ENCODE measurements around the gene IQGAP1. TPM values are rescaled to one million over a fixed set of nuclear protein-coding genes. Genes with fewer than 3 reads are reported as not detected.
A peak's percentile ranks its signal among the peaks of the same experiment; 100 is the strongest.

The IQGAP1 gene
- total RNA-seq, 2 experiments from 2014 or later = 222 to 296 TPM

GRCh38 chr15:90351479-90352106, 36.4 kb upstream of the IQGAP1 start:
- H3K27me3 Mint-ChIP-seq = no peaks in the 10 kb centered on the region
- peak overlapping the region; percentile 81 for H3K4me3 Mint-ChIP-seq
- no peaks in the 10 kb centered on the region for H3K9me3 Mint-ChIP-seq
- peak overlapping the region; percentile 71 for H3K27ac Mint-ChIP-seq
- H3K36me3 Mint-ChIP-seq (ENCODE audit: low read depth) = no peaks in the 10 kb centered on the region
- POLR2A ChIA-PET = interaction anchor here (1.1 kb wide), 1 partner anchor 213 kb away, joined by 3 read pairs; no protein-coding TSS in a partner anchor
- H3K4me1 Mint-ChIP-seq = peaks cover 19% of the 10 kb centered on the region
- CTCF ChIA-PET = interaction anchor here (0.7 to 1.5 kb wide), 6 partner anchors 11 to 278 kb away, joined by 3 to 7 read pairs (median 3); no protein-coding TSS in a partner anchor
- DNase-seq = no peak

DNA sequence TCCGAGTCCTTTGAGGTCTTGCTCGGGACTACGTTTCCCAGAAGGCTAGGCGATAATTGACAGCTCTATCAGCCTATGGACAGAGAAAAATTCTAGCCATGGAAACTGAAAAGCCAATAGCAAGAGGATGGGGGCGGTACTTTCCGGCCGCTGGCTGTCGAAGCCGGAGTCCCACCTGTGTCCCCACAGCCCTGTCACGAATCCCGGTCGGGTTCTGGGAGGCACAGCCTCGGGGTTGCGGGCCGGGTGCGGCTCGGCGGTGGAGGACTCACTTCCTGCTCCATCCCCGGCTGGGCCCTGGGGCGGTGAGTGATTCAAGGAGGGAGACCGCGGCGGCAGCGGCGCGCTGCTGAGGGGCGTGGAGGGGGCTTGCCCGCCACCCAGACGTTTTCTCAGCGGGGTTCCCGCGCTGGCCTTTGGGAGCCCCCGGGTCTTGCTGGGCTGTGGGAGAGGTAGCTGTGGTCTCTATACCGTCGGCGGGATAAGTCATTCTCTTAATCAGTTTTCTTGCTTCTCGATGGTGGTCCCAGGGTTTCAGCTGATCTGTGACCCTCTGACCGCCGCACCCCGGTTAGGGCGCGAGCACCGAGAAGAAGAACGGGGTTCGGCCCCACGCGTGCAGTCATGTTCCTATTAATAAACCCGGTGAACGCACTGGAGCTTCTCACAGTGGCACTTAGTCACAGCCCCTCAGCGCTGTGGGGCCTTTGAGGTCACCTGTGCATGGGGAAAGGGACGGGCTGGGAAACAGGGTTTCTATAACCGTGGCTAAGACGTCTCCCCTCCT, 35.7 kb upstream of the IQGAP1 start, which contains the start of gene ZNF774:
Gene ZNF774 (plus strand): TSS at position 178 of the 787 bp plus-strand sequence. CDS start 2,377 bp downstream, outside the sequence.
- ChIA-PET POLR2A (interaction anchor here (0.5 to 1.1 kb wide), 2 partner anchors 37 to 212 kb away, joined by 3 to 11 read pairs; no protein-coding TSS in a partner anchor), CTCF (interaction anchor here (0.6 to 1.5 kb wide), 8 partner anchors 10 to 501 kb away, joined by 3 to 7 read pairs (median 3); no protein-coding TSS in a partner anchor)
- H3K27me3 Mint-ChIP-seq = no peaks in the 10 kb centered on the region
- H3K9me3 Mint-ChIP-seq = no peaks in the 10 kb centered on the region
- peaks cover 19% of the 10 kb centered on the region for H3K4me1 Mint-ChIP-seq
- H3K27ac Mint-ChIP-seq = peak within 1 kb of the TSS; percentile 71
- peak; percentile 94 for DNase-seq
- H3K36me3 Mint-ChIP-seq (ENCODE audit: low read depth) = no peaks in the 10 kb centered on the region
- peak within 1 kb of the TSS; percentile 81 for H3K4me3 Mint-ChIP-seq

- H3K27ac Mint-ChIP-seq = no peak overlapping the region
- H3K9me3 Mint-ChIP-seq = no peaks in the 10 kb centered on the region
- H3K4me3 Mint-ChIP-seq = no peak overlapping the region
- DNase-seq = no peak
- ChIA-PET POLR2A (no interaction called here), CTCF (interaction anchor here (2.5 kb wide), 1 partner anchor 33 kb away, joined by 6 read pairs; the partner anchor contains the start of gene IQGAP1)
- no peaks in the 10 kb centered on the region for H3K27me3 Mint-ChIP-seq
- H3K4me1 Mint-ChIP-seq = peaks cover 23% of the 10 kb centered on the region
- H3K36me3 Mint-ChIP-seq (ENCODE audit: low read depth) = no peaks in the 10 kb centered on the region
Measured at GRCh38 chr15:90354986-90355385, 33.1 kb upstream of the IQGAP1 start.

DNA sequence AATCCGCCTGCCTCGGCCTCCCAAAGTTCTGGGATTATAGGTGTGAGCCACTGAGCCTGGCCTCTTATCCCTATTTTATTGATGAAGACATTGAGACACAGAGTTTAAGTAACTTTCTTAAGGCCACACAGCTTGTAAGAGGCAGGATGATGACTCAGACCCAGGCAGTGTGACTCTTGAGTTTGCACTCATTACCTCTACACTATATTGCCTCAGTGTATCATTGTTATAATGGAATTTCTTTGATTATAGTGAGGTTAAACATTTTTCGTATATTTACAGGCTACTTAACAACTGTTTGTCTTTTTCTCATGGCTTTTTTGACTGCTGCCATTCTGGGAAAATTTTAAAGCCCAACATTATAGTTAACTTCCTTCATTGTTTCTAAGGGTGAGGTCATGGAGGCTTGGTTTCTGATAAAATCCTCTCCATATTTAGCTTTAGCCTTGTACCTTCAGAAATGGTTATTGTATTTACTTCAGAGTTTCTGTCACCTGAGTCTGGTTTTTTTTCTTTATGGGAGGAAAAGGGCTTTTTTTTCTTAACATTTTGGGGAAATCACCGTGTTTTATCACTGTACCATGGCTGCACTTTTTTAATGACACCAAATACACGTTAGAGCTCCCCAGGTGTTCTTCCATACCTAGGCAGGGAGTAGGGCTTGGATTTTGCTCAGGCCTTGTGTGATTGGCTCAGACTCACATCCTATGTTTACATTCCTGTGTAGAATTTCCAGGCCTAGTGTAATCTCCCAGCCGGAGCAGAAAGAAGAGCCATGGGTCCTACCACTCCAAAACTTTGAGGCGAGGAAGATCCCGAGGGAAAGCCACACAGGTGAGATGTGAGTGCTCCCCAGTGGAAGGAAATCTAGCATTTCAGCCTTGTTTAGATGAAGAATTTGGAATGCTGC, 29.7 kb upstream of the IQGAP1 start:
- Mint-ChIP-seq H3K36me3 (ENCODE audit: low read depth) (no peaks in the 10 kb centered on the region), H3K9me3 (no peaks in the 10 kb centered on the region), H3K27ac (no peak overlapping the region), H3K4me3 (no peak overlapping the region), H3K4me1 (peaks cover 32% of the 10 kb centered on the region), H3K27me3 (no peaks in the 10 kb centered on the region)
- ChIA-PET POLR2A (no interaction called here), CTCF (interaction anchor here (0.5 to 1.4 kb wide), 4 partner anchors 9 to 123 kb away, joined by 3 to 6 read pairs (median 4); no protein-coding TSS in a partner anchor)
- DNase-seq = no peak

- Mint-ChIP-seq H3K27ac (peak overlapping the region; percentile 72), H3K9me3 (no peaks in the 10 kb centered on the region), H3K36me3 (ENCODE audit: low read depth) (peaks cover 2% of the 10 kb centered on the region), H3K27me3 (no peaks in the 10 kb centered on the region), H3K4me1 (peaks cover 41% of the 10 kb centered on the region), H3K4me3 (no peak overlapping the region)
- CTCF ChIA-PET = interaction anchor here (0.5 to 4.5 kb wide), 8 partner anchors 14 to 574 kb away, joined by 3 to 26 read pairs (median 6); partner anchors contain the start of gene IQGAP1
- POLR2A ChIA-PET = no interaction called here
- no peak for DNase-seq
Measured at GRCh38 chr15:90360746-90361145, 27.3 kb upstream of the IQGAP1 start.

- Mint-ChIP-seq H3K27ac (no peak overlapping the region), H3K9me3 (no peaks in the 10 kb centered on the region), H3K36me3 (ENCODE audit: low read depth) (peaks cover 2% of the 10 kb centered on the region), H3K27me3 (no peaks in the 10 kb centered on the region), H3K4me3 (no peak overlapping the region), H3K4me1 (peaks cover 41% of the 10 kb centered on the region)
- no peak for DNase-seq
- POLR2A ChIA-PET = interaction anchor here (0.7 to 1.2 kb wide), 2 partner anchors 21 to 25 kb away, joined by 3 to 7 read pairs; partner anchors contain the start of gene IQGAP1
- CTCF ChIA-PET = interaction anchor here (0.8 to 4.5 kb wide), 15 partner anchors 11 to 168 kb away, joined by 3 to 26 read pairs (median 5); partner anchors contain the start of genes IQGAP1 and ZNF774
Measured at GRCh38 chr15:90362936-90363212, 25.2 kb upstream of the IQGAP1 start.

- Mint-ChIP-seq H3K4me1 (peaks cover 34% of the 10 kb centered on the region), H3K36me3 (ENCODE audit: low read depth) (peaks cover 2% of the 10 kb centered on the region), H3K4me3 (no peak overlapping the region), H3K27ac (peak overlapping the region; percentile 58), H3K27me3 (no peaks in the 10 kb centered on the region), H3K9me3 (no peaks in the 10 kb centered on the region)
- POLR2A ChIA-PET = no interaction called here
- no peak for DNase-seq
- CTCF ChIA-PET = interaction anchor here (1.0 to 4.5 kb wide), 3 partner anchors 10 to 118 kb away, joined by 3 to 26 read pairs (median 17); no protein-coding TSS in a partner anchor
Measured at GRCh38 chr15:90364251-90364650, 23.8 kb upstream of the IQGAP1 start.

- ChIA-PET CTCF (interaction anchor here (1.7 to 3.8 kb wide), 2 partner anchors 12 to 117 kb away, joined by 5 to 30 read pairs; no protein-coding TSS in a partner anchor), POLR2A (interaction anchor here (0.6 kb wide), 1 partner anchor 37 kb away, joined by 4 read pairs; no protein-coding TSS in a partner anchor)
- no peaks in the 10 kb centered on the region for H3K9me3 Mint-ChIP-seq
- no peak overlapping the region for H3K4me3 Mint-ChIP-seq
- H3K36me3 Mint-ChIP-seq (ENCODE audit: low read depth) = peaks cover 2% of the 10 kb centered on the region
- DNase-seq = no peak
- no peaks in the 10 kb centered on the region for H3K27me3 Mint-ChIP-seq
- H3K27ac Mint-ChIP-seq = no peak overlapping the region
- peaks cover 32% of the 10 kb centered on the region for H3K4me1 Mint-ChIP-seq
Measured at GRCh38 chr15:90365414-90366055, 22.5 kb upstream of the IQGAP1 start.

- peaks cover 2% of the 10 kb centered on the region for H3K36me3 Mint-ChIP-seq (ENCODE audit: low read depth)
- no peak overlapping the region for H3K27ac Mint-ChIP-seq
- CTCF ChIA-PET = interaction anchor here (0.5 to 3.8 kb wide), 10 partner anchors 9 to 568 kb away, joined by 3 to 30 read pairs (median 4); partner anchors contain the start of genes IQGAP1 and UNC45A
- POLR2A ChIA-PET = interaction anchor here (0.6 kb wide), 1 partner anchor 9 kb away, joined by 3 read pairs; no protein-coding TSS in a partner anchor
- no peaks in the 10 kb centered on the region for H3K9me3 Mint-ChIP-seq
- H3K27me3 Mint-ChIP-seq = no peaks in the 10 kb centered on the region
- no peak for DNase-seq
- peaks cover 15% of the 10 kb centered on the region for H3K4me1 Mint-ChIP-seq
- H3K4me3 Mint-ChIP-seq = no peak overlapping the region
Measured at GRCh38 chr15:90367576-90367975, 20.5 kb upstream of the IQGAP1 start.

DNA sequence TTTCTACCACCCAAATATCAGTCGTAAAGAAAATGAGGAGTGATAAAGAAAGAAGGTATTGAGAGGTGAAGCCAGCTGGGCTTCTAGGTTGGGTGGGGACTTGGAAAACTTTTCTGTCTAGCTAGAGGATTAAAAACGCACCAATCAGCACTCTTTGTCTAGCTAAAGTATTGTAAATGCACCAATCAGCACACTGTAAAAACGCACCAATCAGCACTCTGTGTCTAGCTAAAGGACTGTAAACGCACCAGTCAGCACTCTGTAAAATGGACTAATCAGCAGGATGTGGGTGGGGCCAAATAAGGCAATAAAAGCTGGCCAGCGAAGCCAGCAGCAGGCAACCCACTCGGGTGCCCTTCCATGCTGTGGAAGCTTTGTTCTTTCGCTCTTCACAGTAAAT, 13.0 kb upstream of the IQGAP1 start:
- H3K9me3 Mint-ChIP-seq = peaks cover 24% of the 10 kb centered on the region
- ChIA-PET POLR2A (no interaction called here), CTCF (interaction anchor here (0.9 to 5.2 kb wide), 8 partner anchors 8 to 31 kb away, joined by 3 to 30 read pairs (median 6); partner anchors contain the start of gene IQGAP1)
- peak overlapping the region; percentile 46 for H3K27ac Mint-ChIP-seq
- no peak for DNase-seq
- H3K4me3 Mint-ChIP-seq = no peak overlapping the region
- peaks cover 39% of the 10 kb centered on the region for H3K4me1 Mint-ChIP-seq
- H3K36me3 Mint-ChIP-seq (ENCODE audit: low read depth) = peaks cover 32% of the 10 kb centered on the region
- no peaks in the 10 kb centered on the region for H3K27me3 Mint-ChIP-seq

GRCh38 chr15:90376789-90377188, 11.3 kb upstream of the IQGAP1 start:
- H3K4me1 Mint-ChIP-seq = peaks cover 39% of the 10 kb centered on the region
- CTCF ChIA-PET = interaction anchor here (1.1 to 5.2 kb wide), 4 partner anchors 9 to 15 kb away, joined by 5 to 30 read pairs (median 20); partner anchors contain the start of gene IQGAP1
- POLR2A ChIA-PET = interaction anchor here (0.5 to 2.2 kb wide), 3 partner anchors 9 to 11 kb away, joined by 3 to 6 read pairs (median 3); partner anchors contain the start of gene IQGAP1
- H3K4me3 Mint-ChIP-seq = peak overlapping the region; percentile 48
- peaks cover 36% of the 10 kb centered on the region for H3K36me3 Mint-ChIP-seq (ENCODE audit: low read depth)
- H3K9me3 Mint-ChIP-seq = peaks cover 30% of the 10 kb centered on the region
- no peaks in the 10 kb centered on the region for H3K27me3 Mint-ChIP-seq
- H3K27ac Mint-ChIP-seq = peak overlapping the region; percentile 89
- peak; percentile 82 for DNase-seq
